PC-9 (cell line): ENCODE results near the gene GLDN. TPM values are rescaled to one million over a fixed set of nuclear protein-coding genes. Genes with fewer than 3 reads are reported as not detected.
"Not testable (repeated sequence)": the region's sequence is repeated elsewhere in the genome, so short reads cannot be mapped to it uniquely, and the experiment has no call there.

Experiments
- BruUV-seq: library from RNA; stranded (reverse); fragments of 400-500 nt; replicated peaks from 2 replicates; lab custom pipeline; 2021; lab: Mats Ljungman, UMichigan
- CTCF ChIA-PET: fragments of 300-600 bp; sonication (Branson Sonifier 250); formaldehyde crosslinking; loops from one replicate; lab custom pipeline; 2022; ENCODE audit warnings: antibody characterized with exemption; lab: Charles Lee
- POLR2A ChIA-PET: fragments of 300-600 bp; sonication (Branson Sonifier 250); formaldehyde crosslinking; loops from one replicate; lab custom pipeline; 2022; ENCODE audit warnings: antibody characterized with exemption; ENCODE audit not compliant: unreplicated experiment; lab: Charles Lee
- DNase-seq, 2 experiments: peaks; one replicate each; pipeline versions ENCODE4 v3.0.0 to v3.0.0-alpha.2; 2015 to 2022; ENCODE audit warnings: mixed read lengths in 1 of 2
- H2AFZ ChIP-seq: fragments of 200-600 bp; sonication (generic); 2 replicates; pipeline ENCODE4 v1.8.1; 2017; ENCODE audit warnings: antibody characterized with exemption
- H3F3A ChIP-seq: fragments of 200-600 bp; sonication (generic); 2 replicates; pipeline ENCODE4 v1.8.1; 2017; ENCODE audit warnings: antibody characterized with exemption, mild to moderate bottlenecking, low read depth; ENCODE audit not compliant: insufficient read depth
- H3K27ac ChIP-seq: fragments of 200-600 bp; sonication (generic); 2 replicates; pipeline ENCODE4 v1.6.1; 2016; ENCODE audit warnings: mixed run types
- H3K27me3 ChIP-seq: fragments of 200-600 bp; sonication (generic); 2 replicates; pipeline ENCODE4 v1.6.1; 2016; ENCODE audit warnings: low read depth, mixed run types; ENCODE audit not compliant: insufficient read depth
- H3K36me3 ChIP-seq: fragments of 200-600 bp; sonication (generic); 2 replicates; pipeline ENCODE4 v1.6.1; 2016; ENCODE audit warnings: low read depth, mixed run types
- H3K4me1 ChIP-seq: fragments of 200-600 bp; sonication (generic); replicated peaks from 2 replicates; pipeline ENCODE4 v1.6.1; 2016; ENCODE audit warnings: mixed run types; ENCODE audit not compliant: insufficient read depth
- H3K4me2 ChIP-seq: fragments of 200-600 bp; sonication (generic); 2 replicates; pipeline ENCODE4 v1.6.1; 2017; ENCODE audit warnings: mixed run types
- H3K4me3 ChIP-seq: fragments of 200-600 bp; sonication (generic); 2 replicates; pipeline ENCODE4 v1.6.1; 2016; ENCODE audit warnings: mixed run types
- H3K79me2 ChIP-seq: fragments of 200-600 bp; sonication (generic); 2 replicates; pipeline ENCODE4 v1.6.1; 2017; ENCODE audit warnings: low read depth, mixed run types
- H3K9me2 ChIP-seq: fragments of 200-600 bp; sonication (generic); 2 replicates; pipeline ENCODE4 v1.8.1; 2017; ENCODE audit warnings: mild to moderate bottlenecking; ENCODE audit not compliant: insufficient read depth
- H3K9me3 ChIP-seq: fragments of 200-600 bp; sonication (generic); 2 replicates; pipeline ENCODE4 v1.8.1; 2016; ENCODE audit warnings: low read depth; ENCODE audit not compliant: insufficient read depth
- H4K20me1 ChIP-seq: fragments of 200-600 bp; sonication (generic); 2 replicates; pipeline ENCODE4 v1.8.1; 2017; ENCODE audit not compliant: insufficient read depth
- CTCF ChIP-seq: fragments of 200-600 bp; sonication (generic); conservative IDR thresholded peaks from 2 replicates; pipeline ENCODE4 v1.6.1; 2017; ENCODE audit warnings: mixed run types, antibody characterized with exemption, mild to moderate bottlenecking, moderate library complexity
- EZH2 ChIP-seq: fragments of 200-600 bp; sonication (generic); IDR thresholded peaks from 2 replicates; pipeline ENCODE4 v1.8.0; 2017; ENCODE audit warnings: antibody characterized with exemption, low read depth
- intact Hi-C: fragments of 100-400 bp; cut with micrococcal nuclease; formaldehyde crosslinking; loops from one replicate; pipeline ENCODE4 v1.10.0; 2022; ENCODE audit not compliant: unreplicated experiment
- total RNA-seq: library from RNA; stranded (reverse); gene quantifications from 2 replicates; pipeline ENCODE4 v1.2.3, GENCODE V29; 2021

Gene GLDN
- total RNA-seq, 1 experiment from 2014 or later, result not detected

- BruUV-seq, result no TSS peak
- H3K36me3 ChIP-seq, result no peaks in the 10 kb centered on the region
- ChIA-PET CTCF (interaction anchor here (0.6 kb wide), 2 partner anchors 332 to 371 kb away, joined by 3 to 7 read pairs; partner anchors contain the start of gene LYSMD2), POLR2A (no interaction called here)
- TF ChIP-seq EZH2 (no peak), CTCF (no peak)
- no peaks in the 10 kb centered on the region for H4K20me1 ChIP-seq
- H3K4me2 ChIP-seq, result no peak overlapping the region
- H3K27ac ChIP-seq, result no peak overlapping the region
- H2AFZ ChIP-seq, result no peak overlapping the region
- intact Hi-C loops, result no loop called here
- no peak overlapping the region for H3K4me3 ChIP-seq
- no peaks in the 10 kb centered on the region for H3K9me3 ChIP-seq
- no peaks in the 10 kb centered on the region for H3K9me2 ChIP-seq
- no peaks in the 10 kb centered on the region for H3K79me2 ChIP-seq
- no peaks in the 10 kb centered on the region for H3F3A ChIP-seq
- no peak for DNase-seq
- no peaks in the 10 kb centered on the region for H3K27me3 ChIP-seq
- no peaks in the 10 kb centered on the region for H3K4me1 ChIP-seq
Measured at GRCh38 chr15:51405693-51406523, 64.5 kb downstream of the GLDN start.

GRCh38 chr15:51414256-51414860 lies 72.9 kb downstream of the GLDN start:
- intact Hi-C loops, result no loop called here
- Histone ChIP-seq H3K27me3 (no peaks in the 10 kb centered on the region), H3K9me2 (no peaks in the 10 kb centered on the region), H4K20me1 (no peaks in the 10 kb centered on the region), H3K4me1 (no peaks in the 10 kb centered on the region), H2AFZ (no peak overlapping the region), H3K4me3 (no peak overlapping the region), H3K4me2 (no peak overlapping the region), H3K36me3 (no peaks in the 10 kb centered on the region), H3K9me3 (no peaks in the 10 kb centered on the region), H3K79me2 (no peaks in the 10 kb centered on the region), H3F3A (no peaks in the 10 kb centered on the region), H3K27ac (no peak overlapping the region)
- CTCF ChIA-PET, result no interaction called here
- DNase-seq, result no peak
- TF ChIP-seq EZH2 (no peak), CTCF (no peak)
- no TSS peak for BruUV-seq
- POLR2A ChIA-PET, result no interaction called here

GRCh38 chr15:51416129-51416528 lies 74.7 kb downstream of the GLDN start:
- no peak for DNase-seq
- H3K36me3 ChIP-seq, result no peaks in the 10 kb centered on the region
- no peaks in the 10 kb centered on the region for H3K9me2 ChIP-seq
- ChIA-PET POLR2A (no interaction called here), CTCF (no interaction called here)
- no peak overlapping the region for H3K4me2 ChIP-seq
- no peaks in the 10 kb centered on the region for H3K9me3 ChIP-seq
- BruUV-seq, result no TSS peak
- no peak for TF ChIP-seq EZH2
- no peak for TF ChIP-seq CTCF
- H3K4me1 ChIP-seq, result no peaks in the 10 kb centered on the region
- no peak overlapping the region for H3K4me3 ChIP-seq
- H3K27ac ChIP-seq, result no peak overlapping the region
- no peak overlapping the region for H2AFZ ChIP-seq
- H3F3A ChIP-seq, result no peaks in the 10 kb centered on the region
- H4K20me1 ChIP-seq, result no peaks in the 10 kb centered on the region
- no peaks in the 10 kb centered on the region for H3K27me3 ChIP-seq
- intact Hi-C loops, result no loop called here
- H3K79me2 ChIP-seq, result no peaks in the 10 kb centered on the region

- H3K4me3 ChIP-seq, intact Hi-C loops, H3K4me2 ChIP-seq, H3K79me2 ChIP-seq, H3K36me3 ChIP-seq, H4K20me1 ChIP-seq, H3K4me1 ChIP-seq, H2AFZ ChIP-seq, H3K27ac ChIP-seq, H3K9me3 ChIP-seq, POLR2A ChIA-PET, H3F3A ChIP-seq, H3K9me2 ChIP-seq, CTCF ChIA-PET, DNase-seq, BruUV-seq, H3K27me3 ChIP-seq: not testable (repeated sequence)
Measured at GRCh38 chr15:51423040-51423439, 81.6 kb downstream of the GLDN start.
